Activated CD8-positive, alpha-beta memory T cell treated with anti-CD3 and anti-CD28 coated beads, Interleukin-2, amount 50 U/mL, for 1 hour (primary cell): ENCODE results near the gene FNDC3B.

Experiments
- DNase-seq: peaks from one replicate; pipeline ENCODE4 v3.0.0-alpha.2; 2020; ENCODE audit errors: extremely low read depth

Gene FNDC3B

GRCh38 chr3:172148702-172149565 lies 109.6 kb downstream of the FNDC3B start:
- DNase-seq, result no peak

GRCh38 chr3:172150268-172150667 lies 110.9 kb downstream of the FNDC3B start:
- DNase-seq, result no peak

GRCh38 chr3:172150913-172151650 lies 111.7 kb downstream of the FNDC3B start:
- DNase-seq, result no peak

GRCh38 chr3:172151651-172152649 lies 112.6 kb downstream of the FNDC3B start:
- no peak for DNase-seq

GRCh38 chr3:172152874-172153273 lies 113.5 kb downstream of the FNDC3B start:
- no peak for DNase-seq

- no peak for DNase-seq
Observed at GRCh38 chr3:172153335-172153861, 114.0 kb downstream of the FNDC3B start.

- no peak for DNase-seq
Observed at GRCh38 chr3:172154768-172155664, 115.6 kb downstream of the FNDC3B start.

GRCh38 chr3:172155897-172156585 lies 116.7 kb downstream of the FNDC3B start:
- DNase-seq, result no peak

- DNase-seq, result no peak
Observed at GRCh38 chr3:172156586-172156955, 117.2 kb downstream of the FNDC3B start.

GRCh38 chr3:172157564-172158258 lies 118.3 kb downstream of the FNDC3B start:
- no peak for DNase-seq

GRCh38 chr3:172158741-172159140 lies 119.4 kb downstream of the FNDC3B start:
- no peak for DNase-seq

- DNase-seq, result no peak
Observed at GRCh38 chr3:172159376-172159775, 120.0 kb downstream of the FNDC3B start.

- no peak for DNase-seq
Observed at GRCh38 chr3:172159962-172160538, 120.7 kb downstream of the FNDC3B start.

GRCh38 chr3:172161133-172161789 lies 121.9 kb downstream of the FNDC3B start:
- no peak for DNase-seq

- no peak for DNase-seq
Observed at GRCh38 chr3:172161959-172162358, 122.6 kb downstream of the FNDC3B start.

GRCh38 chr3:172163320-172163719 lies 123.9 kb downstream of the FNDC3B start:
- DNase-seq, result no peak

- no peak for DNase-seq
Observed at GRCh38 chr3:172164620-172165362, 125.4 kb downstream of the FNDC3B start.

- DNase-seq, result no peak
Observed at GRCh38 chr3:172166261-172166660, 126.9 kb downstream of the FNDC3B start.
